ENCODE measurements around the gene THOC6.

Gene THOC6

DNA sequence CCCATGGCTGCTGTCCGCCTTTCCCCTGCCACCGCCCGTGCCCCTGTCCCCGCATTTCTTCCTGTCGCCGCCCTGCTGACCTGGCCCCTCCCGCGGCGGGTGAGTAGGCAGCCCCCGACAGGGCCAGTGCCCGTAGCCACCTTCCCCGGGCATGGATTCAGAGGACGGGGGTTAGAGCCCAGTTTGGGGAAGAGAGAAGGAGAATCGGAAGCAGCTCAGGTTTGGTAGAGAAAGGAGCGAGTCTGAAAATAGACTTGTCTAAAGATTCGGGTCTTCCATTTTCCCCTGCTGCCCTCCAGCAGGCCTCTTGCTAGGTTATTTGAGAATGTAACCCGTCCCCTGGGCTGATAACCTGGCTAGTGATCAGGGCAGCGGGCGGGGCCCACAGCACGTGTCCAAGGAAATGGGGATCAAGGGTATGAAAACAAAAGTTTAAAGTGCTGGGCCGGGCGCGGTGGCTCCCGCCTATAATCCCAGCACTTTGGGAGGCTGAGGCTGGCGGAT lies 19.0 kb upstream of the THOC6 start:
- Histone ChIP-seq H3K4me2 (ENCODE audit: low read length) (peak overlapping the region; percentile 62), H3K4me1 (ENCODE audit: control insufficient read depth, low read length) (peaks cover 21% of the 10 kb centered on the region), H3F3A (ENCODE audit: control insufficient read depth, insufficient read depth) (no peaks in the 10 kb centered on the region), H3K27ac (ENCODE audit: low read depth, low read length) (no peak overlapping the region), H3K79me2 (ENCODE audit: control insufficient read depth, low read length) (no peaks in the 10 kb centered on the region), H3K4me3 (ENCODE audit: low read length) (peak overlapping the region; percentile 42), H3K27me3 (ENCODE audit: control insufficient read depth, low read length) (peaks cover 45% of the 10 kb centered on the region), H3K36me3 (ENCODE audit: control insufficient read depth, low read length) (no peaks in the 10 kb centered on the region), H4K20me1 (ENCODE audit: control insufficient read depth, insufficient read depth, low read depth, low read length) (no peaks in the 10 kb centered on the region), H3K9me2 (replicated peaks; ENCODE audit: control insufficient read depth, low read length) (no peaks in the 10 kb centered on the region), H3K9me3 (ENCODE audit: control insufficient read depth, insufficient read depth, low read length) (no peaks in the 10 kb centered on the region)
- TF ChIP-seq EZH2phosphoT487 (IDR thresholded peaks at IDR 0.05; ENCODE audit: borderline replicate concordance, low read length), result no peak

DNA sequence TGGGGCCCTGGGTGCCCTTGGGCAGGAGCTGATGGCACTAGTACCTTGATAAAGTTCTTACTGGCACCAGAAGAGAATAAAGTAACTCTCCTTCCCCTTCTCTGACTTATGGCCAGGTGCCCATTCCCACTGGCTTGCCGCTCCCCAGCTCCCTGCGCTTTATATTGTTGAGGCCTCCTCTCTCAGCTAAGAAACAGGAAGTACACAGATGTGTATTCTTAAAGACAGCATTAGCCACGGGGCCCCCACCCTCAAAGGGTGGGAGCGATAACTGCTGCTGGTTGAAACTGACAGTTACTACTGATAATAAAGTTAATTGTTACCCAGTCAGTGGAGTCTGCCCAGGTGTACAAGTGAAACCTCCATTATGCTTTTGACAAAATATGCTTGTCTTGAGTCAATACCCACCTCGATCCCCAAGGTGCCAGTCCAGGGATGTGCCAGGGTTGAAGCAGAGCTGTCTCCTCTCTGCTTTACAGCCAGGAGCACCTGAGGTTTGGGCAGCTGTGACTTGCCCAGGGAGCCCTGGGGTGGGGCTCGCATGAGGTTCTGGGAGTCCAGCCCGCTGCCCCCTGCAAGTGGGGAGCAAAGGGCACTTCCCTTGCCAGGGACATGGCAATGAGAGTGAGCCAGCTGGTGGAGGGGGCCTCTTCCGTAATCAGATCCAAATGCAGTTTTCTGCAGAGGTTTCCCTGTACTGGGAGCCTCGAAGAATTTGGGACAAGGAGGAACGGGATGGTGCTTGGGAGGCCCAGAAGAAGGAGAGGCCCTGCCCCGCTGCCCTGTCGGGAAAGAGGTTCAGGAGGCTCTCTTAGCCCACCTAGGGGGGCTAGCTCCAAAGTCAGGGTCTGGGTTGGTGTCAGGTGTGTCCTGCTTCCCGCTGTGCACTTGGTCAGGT lies 16.5 kb upstream of the THOC6 start:
- Histone ChIP-seq H3K4me2 (ENCODE audit: low read length) (peak overlapping the region; percentile 34), H3K27me3 (ENCODE audit: control insufficient read depth, low read length) (peaks cover 48% of the 10 kb centered on the region), H3K27ac (ENCODE audit: low read depth, low read length) (no peak overlapping the region), H3K4me3 (ENCODE audit: low read length) (no peak overlapping the region), H4K20me1 (ENCODE audit: control insufficient read depth, insufficient read depth, low read depth, low read length) (no peaks in the 10 kb centered on the region), H3K9me3 (ENCODE audit: control insufficient read depth, insufficient read depth, low read length) (no peaks in the 10 kb centered on the region), H3F3A (ENCODE audit: control insufficient read depth, insufficient read depth) (no peaks in the 10 kb centered on the region), H3K79me2 (ENCODE audit: control insufficient read depth, low read length) (no peaks in the 10 kb centered on the region), H3K36me3 (ENCODE audit: control insufficient read depth, low read length) (no peaks in the 10 kb centered on the region), H3K4me1 (ENCODE audit: control insufficient read depth, low read length) (peaks cover 21% of the 10 kb centered on the region), H3K9me2 (replicated peaks; ENCODE audit: control insufficient read depth, low read length) (no peaks in the 10 kb centered on the region)
- no peak for TF ChIP-seq EZH2phosphoT487 (IDR thresholded peaks at IDR 0.05; ENCODE audit: borderline replicate concordance, low read length)
- TF ChIP-seq, protein P1, sequence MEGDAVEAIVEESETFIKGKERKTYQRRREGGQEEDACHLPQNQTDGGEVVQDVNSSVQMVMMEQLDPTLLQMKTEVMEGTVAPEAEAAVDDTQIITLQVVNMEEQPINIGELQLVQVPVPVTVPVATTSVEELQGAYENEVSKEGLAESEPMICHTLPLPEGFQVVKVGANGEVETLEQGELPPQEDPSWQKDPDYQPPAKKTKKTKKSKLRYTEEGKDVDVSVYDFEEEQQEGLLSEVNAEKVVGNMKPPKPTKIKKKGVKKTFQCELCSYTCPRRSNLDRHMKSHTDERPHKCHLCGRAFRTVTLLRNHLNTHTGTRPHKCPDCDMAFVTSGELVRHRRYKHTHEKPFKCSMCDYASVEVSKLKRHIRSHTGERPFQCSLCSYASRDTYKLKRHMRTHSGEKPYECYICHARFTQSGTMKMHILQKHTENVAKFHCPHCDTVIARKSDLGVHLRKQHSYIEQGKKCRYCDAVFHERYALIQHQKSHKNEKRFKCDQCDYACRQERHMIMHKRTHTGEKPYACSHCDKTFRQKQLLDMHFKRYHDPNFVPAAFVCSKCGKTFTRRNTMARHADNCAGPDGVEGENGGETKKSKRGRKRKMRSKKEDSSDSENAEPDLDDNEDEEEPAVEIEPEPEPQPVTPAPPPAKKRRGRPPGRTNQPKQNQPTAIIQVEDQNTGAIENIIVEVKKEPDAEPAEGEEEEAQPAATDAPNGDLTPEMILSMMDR (IDR thresholded peaks at IDR 0.05; ENCODE audit: low read depth, low read length, poor library complexity, severe bottlenecking), result no peak

DNA sequence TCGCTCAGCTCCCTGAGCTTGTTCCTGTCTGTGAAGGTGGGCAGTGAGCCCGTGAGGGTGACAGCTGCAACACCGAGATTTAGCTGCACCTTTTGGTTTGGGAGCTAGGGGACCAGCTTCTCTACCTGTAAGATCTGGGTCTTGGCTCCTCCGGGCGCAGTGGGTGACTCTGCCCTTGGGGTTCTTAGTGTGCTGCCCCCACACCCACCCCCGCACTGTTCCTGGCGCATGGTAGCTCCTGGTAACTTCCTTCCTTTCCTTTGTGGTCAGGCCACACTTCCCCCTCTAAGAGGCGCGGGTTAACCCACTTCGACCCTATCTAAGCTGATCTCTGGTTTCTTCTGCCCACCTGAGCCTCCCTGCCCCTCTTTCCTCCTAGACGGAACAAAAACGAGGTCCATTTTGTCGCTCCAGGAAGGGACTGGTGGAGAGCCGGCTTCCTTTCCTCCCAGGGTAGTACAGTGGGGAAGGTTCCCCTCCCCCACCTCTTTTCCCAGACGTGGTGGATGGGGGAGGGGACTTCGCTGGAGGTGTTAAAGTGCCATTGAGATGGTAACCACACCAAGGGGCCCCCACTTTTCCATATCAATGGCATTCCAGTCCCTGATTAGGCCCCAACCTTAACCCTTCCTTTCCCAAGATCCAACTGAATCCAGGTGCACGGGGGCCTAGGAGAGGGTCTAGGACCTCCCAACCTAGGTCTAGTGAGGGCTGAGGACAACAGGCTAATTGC lies 15.7 kb upstream of the THOC6 start:
- no peaks in the 10 kb centered on the region for H3K36me3 ChIP-seq (ENCODE audit: control insufficient read depth, low read length)
- H3K4me1 ChIP-seq (ENCODE audit: control insufficient read depth, low read length), result peaks cover 21% of the 10 kb centered on the region
- H3F3A ChIP-seq (ENCODE audit: control insufficient read depth, insufficient read depth), result no peaks in the 10 kb centered on the region
- H4K20me1 ChIP-seq (ENCODE audit: control insufficient read depth, insufficient read depth, low read depth, low read length), result no peaks in the 10 kb centered on the region
- no peak overlapping the region for H3K4me3 ChIP-seq (ENCODE audit: low read length)
- H3K27me3 ChIP-seq (ENCODE audit: control insufficient read depth, low read length), result peaks cover 48% of the 10 kb centered on the region
- no peaks in the 10 kb centered on the region for H3K9me3 ChIP-seq (ENCODE audit: control insufficient read depth, insufficient read depth, low read length)
- H3K9me2 ChIP-seq (replicated peaks; ENCODE audit: control insufficient read depth, low read length), result no peaks in the 10 kb centered on the region
- TF ChIP-seq, protein P1 (IDR thresholded peaks at IDR 0.05; ENCODE audit: low read depth, low read length, poor library complexity, severe bottlenecking), result no peak
- no peak for TF ChIP-seq EZH2phosphoT487 (IDR thresholded peaks at IDR 0.05; ENCODE audit: borderline replicate concordance, low read length)
- H3K27ac ChIP-seq (ENCODE audit: low read depth, low read length), result no peak overlapping the region
- H3K79me2 ChIP-seq (ENCODE audit: control insufficient read depth, low read length), result no peaks in the 10 kb centered on the region
- peak overlapping the region; percentile 34 for H3K4me2 ChIP-seq (ENCODE audit: low read length)

All from DOHH2 (cell line).